B cell (primary cell): Measurements from ENCODE around the gene COL5A1. TPM values are rescaled to one million over a fixed set of nuclear protein-coding genes. Genes with fewer than 3 reads are reported as not detected.

Experiments used
- ATAC-seq: fragments of 200-7000 bp; cut with Tn5 transposase; one replicate; pipeline ENCODE4 v1.10.0; 2021; ENCODE audit warnings: low read depth, mild to moderate bottlenecking, moderate number of reproducible peaks, moderate library complexity
- CTCF ChIA-PET: fragments of 350-600 bp; sonication (Branson Sonifier 250); formaldehyde crosslinking; loops from one replicate; lab custom pipeline; 2021; ENCODE audit warnings: antibody characterized with exemption, inconsistent platforms; lab: Charles Lee
- POLR2A ChIA-PET: fragments of 350-600 bp; sonication (Branson Sonifier 250); formaldehyde crosslinking; loops from one replicate; lab custom pipeline; 2021; ENCODE audit warnings: antibody characterized with exemption; lab: Charles Lee
- DNase-seq: peaks from one replicate; pipeline ENCODE4 v3.0.0; 2013
- H2AFZ ChIP-seq: 2 replicates; pipeline ENCODE4 v1.6.1; 2012; ENCODE audit warnings: mild to moderate bottlenecking, low read depth, low read length; ENCODE audit not compliant: insufficient read depth, poor library complexity, severe bottlenecking
- H3K27ac ChIP-seq, 2 donors: 1 replicate in 1 of 2; 2 replicates in 1 of 2; pipeline ENCODE4 v1.5.1; 2012 to 2013; ENCODE audit warnings: low read length in 2 of 2, mild to moderate bottlenecking in 2 of 2, moderate library complexity in 1 of 2
- H3K27me3 ChIP-seq, 4 experiments: fragments of 200-600 bp in 1 of 4; sonication (generic) in 1 of 4; replicated peaks in 1 of 4; 1 replicate in 2 of 4; 2 replicates in 2 of 4; pipeline versions ENCODE4 v1.6.1 to v1.7.0; 2013 to 2016; ENCODE audit warnings: low read length in 3 of 4, mild to moderate bottlenecking in 2 of 4, mixed read lengths in 1 of 4, moderate library complexity in 1 of 4; ENCODE audit not compliant: insufficient read depth in 4 of 4, control insufficient read depth in 3 of 4; ENCODE audit errors: control extremely low read depth in 1 of 4
- H3K36me3 ChIP-seq, 2 experiments: replicated peaks in 1 of 2; 1 replicate in 1 of 2; 2 replicates in 1 of 2; pipeline versions ENCODE4 v1.6.1 to v1.7.1; 2013; ENCODE audit warnings: low read length in 1 of 2; ENCODE audit not compliant: insufficient read depth in 2 of 2, control insufficient read depth in 1 of 2; ENCODE audit errors: control extremely low read depth in 1 of 2, extremely low read depth in 1 of 2
- H3K4me1 ChIP-seq, 2 donors: fragments of 200-600 bp in 1 of 2; sonication (generic) in 1 of 2; 1 replicate in 1 of 2; 2 replicates in 1 of 2; pipeline versions ENCODE4 v1.5.1 to v1.6.1; 2013 to 2017; ENCODE audit warnings: low read length in 2 of 2; ENCODE audit not compliant: control insufficient read depth in 2 of 2, insufficient read depth in 2 of 2
- H3K4me2 ChIP-seq: replicated peaks from 2 replicates; pipeline ENCODE3; 2012; ENCODE audit warnings: mild to moderate bottlenecking, low read depth, low read length; ENCODE audit not compliant: poor library complexity, severe bottlenecking
- H3K4me3 ChIP-seq, 5 experiments: fragments of 200-600 bp in 1 of 5; sonication (generic) in 1 of 5; 1 replicate in 3 of 5; 2 replicates in 2 of 5; pipeline versions ENCODE4 v1.5.1 to v1.7.0; 2011 to 2016; ENCODE audit warnings: low read length in 4 of 5, mild to moderate bottlenecking in 4 of 5, low read depth in 2 of 5, control low read depth in 1 of 5, moderate library complexity in 1 of 5; ENCODE audit not compliant: insufficient read depth in 1 of 5; ENCODE audit errors: control extremely low read depth in 1 of 5, extremely low read depth in 1 of 5
- H3K79me2 ChIP-seq: fragments of 200-600 bp; sonication (generic); one replicate; pipeline ENCODE4 v1.6.0; 2016; ENCODE audit warnings: low read length; ENCODE audit not compliant: control insufficient read depth, insufficient read depth
- H3K9ac ChIP-seq: fragments of 200-600 bp; sonication (generic); 2 replicates; pipeline ENCODE4 v1.6.1; 2017; ENCODE audit warnings: mild to moderate bottlenecking, low read length, moderate library complexity
- H3K9me3 ChIP-seq, 3 donors: one replicate each; pipeline versions ENCODE4 v1.6.1 to v1.7.1; 2013; ENCODE audit warnings: low read length in 2 of 3; ENCODE audit not compliant: control insufficient read depth in 2 of 3, insufficient read depth in 1 of 3; ENCODE audit errors: control extremely low read depth in 1 of 3
- H4K20me1 ChIP-seq: 2 replicates; pipeline ENCODE4 v1.6.0; 2012; ENCODE audit warnings: mild to moderate bottlenecking, low read length; ENCODE audit not compliant: insufficient read depth, control insufficient read depth, poor library complexity, severe bottlenecking
- H3K27ac Mint-ChIP-seq: one replicate; pipeline ENCODE4 v1.8.0; 2021; ENCODE audit warnings: mixed read lengths
- H3K27me3 Mint-ChIP-seq: one replicate; pipeline ENCODE4 v1.8.0; 2021; ENCODE audit warnings: mixed read lengths
- H3K4me1 Mint-ChIP-seq: one replicate; pipeline ENCODE4 v1.8.0; 2021; ENCODE audit warnings: mixed read lengths
- H3K4me3 Mint-ChIP-seq: one replicate; pipeline ENCODE4 v1.8.0; 2021; ENCODE audit warnings: mixed read lengths
- H3K9me3 Mint-ChIP-seq: one replicate; pipeline ENCODE4 v1.8.0; 2022; ENCODE audit warnings: mixed read lengths; ENCODE audit not compliant: insufficient read depth
- EZH2 ChIP-seq: IDR thresholded peaks from 2 replicates; pipeline ENCODE4 v1.6.1; 2012; ENCODE audit warnings: borderline replicate concordance, low read depth, mild to moderate bottlenecking, moderate library complexity, low read length; ENCODE audit not compliant: insufficient read depth, poor library complexity, severe bottlenecking
- WGBS: methylation state at CpG from one replicate; pipeline ENCODE4 v1.1.5; 2013; ENCODE audit warnings: missing lambda C conversion rate; ENCODE audit not compliant: insufficient coverage; 5-methylcytosine and 5-hydroxymethylcytosine counted together
- intact Hi-C: fragments of 100-400 bp; cut with micrococcal nuclease; formaldehyde crosslinking; loops from one replicate; pipeline ENCODE4 v1.10.0; 2022
- polyA plus RNA-seq: library from polyadenylated mRNA; depleted of rRNA; stranded (reverse); fragments of >200 nt; gene quantifications from 2 replicates; pipeline ENCODE4 v1.2.3, GENCODE V29; 2012
- total RNA-seq, 2 donors: library from RNA; stranded (reverse); fragments of 120-200 nt in 1 of 2; gene quantifications; 1 replicate in 1 of 2; 2 replicates in 1 of 2; pipeline versions ENCODE4 v1.2.3 to v1.2.4, GENCODE V29; 2013 to 2022
- TF ChIP-seq, protein P1 (sequence below): fragments of 200-600 bp; IDR thresholded peaks from one replicate; pipeline ENCODE4 v1.8.0; 2022; ENCODE audit warnings: antibody characterized with exemption, mild to moderate bottlenecking

Gene COL5A1
- total and polyA plus RNA-seq, 2 donors (not counting 1 experiment from before 2014, with no cell fraction given): 0.06 TPM; not detected in 1

DNA sequence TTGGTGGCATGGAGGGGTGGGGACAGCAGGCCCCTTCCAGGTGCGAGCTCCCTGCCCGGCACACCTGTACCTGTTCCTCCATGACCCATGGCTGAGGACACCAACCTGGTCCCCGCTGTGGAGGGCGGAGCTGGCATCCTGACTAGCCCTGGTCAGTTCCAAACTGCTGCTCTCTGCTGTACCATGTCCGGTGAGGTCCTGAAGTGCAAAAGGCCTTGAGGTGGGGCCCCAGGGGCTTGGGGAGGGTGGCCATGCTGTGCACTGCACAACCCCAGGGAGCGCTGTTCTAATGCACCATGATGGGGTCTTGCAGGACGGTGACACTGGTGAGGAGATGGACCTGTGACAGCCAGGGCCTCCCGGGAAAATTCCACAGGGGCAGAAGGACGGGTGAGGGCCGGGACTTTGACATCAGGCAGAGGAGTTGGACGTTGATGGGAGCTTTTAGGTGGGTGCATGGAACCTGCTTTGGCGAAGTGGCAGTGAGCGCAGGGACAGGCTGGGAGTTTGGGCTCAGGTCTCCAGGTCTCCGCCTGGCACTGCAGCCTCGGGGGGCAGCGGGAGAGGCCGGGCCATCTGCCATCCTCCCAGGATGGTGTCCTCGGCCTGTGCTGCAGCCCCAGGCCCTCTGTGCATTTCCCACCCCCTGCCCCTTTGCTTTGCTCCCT lies 38.9 kb downstream of the COL5A1 start:
- no peak overlapping the region for H2AFZ ChIP-seq
- POLR2A ChIA-PET: no interaction called here
- ATAC-seq: no peak
- H3K4me1 ChIP-seq: no peaks in the 10 kb centered on the region
- no peaks in the 10 kb centered on the region for H3K79me2 ChIP-seq
- Mint-ChIP-seq H3K4me3 (no peak overlapping the region), H3K27me3 (no peaks in the 10 kb centered on the region), H3K27ac (no peak overlapping the region), H3K4me1 (no peaks in the 10 kb centered on the region), H3K9me3 (no peaks in the 10 kb centered on the region)
- no peak overlapping the region for H3K9ac ChIP-seq
- no peaks in the 10 kb centered on the region for H3K36me3 ChIP-seq
- intact Hi-C loops: no loop called here
- WGBS: 90% methylated on average over 18 of the region's 18 CpGs
- TF ChIP-seq EZH2: no peak
- TF ChIP-seq, protein P1, sequence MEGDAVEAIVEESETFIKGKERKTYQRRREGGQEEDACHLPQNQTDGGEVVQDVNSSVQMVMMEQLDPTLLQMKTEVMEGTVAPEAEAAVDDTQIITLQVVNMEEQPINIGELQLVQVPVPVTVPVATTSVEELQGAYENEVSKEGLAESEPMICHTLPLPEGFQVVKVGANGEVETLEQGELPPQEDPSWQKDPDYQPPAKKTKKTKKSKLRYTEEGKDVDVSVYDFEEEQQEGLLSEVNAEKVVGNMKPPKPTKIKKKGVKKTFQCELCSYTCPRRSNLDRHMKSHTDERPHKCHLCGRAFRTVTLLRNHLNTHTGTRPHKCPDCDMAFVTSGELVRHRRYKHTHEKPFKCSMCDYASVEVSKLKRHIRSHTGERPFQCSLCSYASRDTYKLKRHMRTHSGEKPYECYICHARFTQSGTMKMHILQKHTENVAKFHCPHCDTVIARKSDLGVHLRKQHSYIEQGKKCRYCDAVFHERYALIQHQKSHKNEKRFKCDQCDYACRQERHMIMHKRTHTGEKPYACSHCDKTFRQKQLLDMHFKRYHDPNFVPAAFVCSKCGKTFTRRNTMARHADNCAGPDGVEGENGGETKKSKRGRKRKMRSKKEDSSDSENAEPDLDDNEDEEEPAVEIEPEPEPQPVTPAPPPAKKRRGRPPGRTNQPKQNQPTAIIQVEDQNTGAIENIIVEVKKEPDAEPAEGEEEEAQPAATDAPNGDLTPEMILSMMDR: no peak
- DNase-seq: no peak
- CTCF ChIA-PET: no interaction called here
- H3K9me3 ChIP-seq: peaks cover 0 to 7% (median 2%) of the 10 kb centered on the region in 3 donors
- H3K4me3 ChIP-seq: no peak overlapping the region
- no peaks in the 10 kb centered on the region for H4K20me1 ChIP-seq
- peaks cover 0 to 3% (median 0%) of the 10 kb centered on the region in 4 experiments for H3K27me3 ChIP-seq
- no peak overlapping the region for H3K27ac ChIP-seq
- H3K4me2 ChIP-seq: no peak overlapping the region

DNA sequence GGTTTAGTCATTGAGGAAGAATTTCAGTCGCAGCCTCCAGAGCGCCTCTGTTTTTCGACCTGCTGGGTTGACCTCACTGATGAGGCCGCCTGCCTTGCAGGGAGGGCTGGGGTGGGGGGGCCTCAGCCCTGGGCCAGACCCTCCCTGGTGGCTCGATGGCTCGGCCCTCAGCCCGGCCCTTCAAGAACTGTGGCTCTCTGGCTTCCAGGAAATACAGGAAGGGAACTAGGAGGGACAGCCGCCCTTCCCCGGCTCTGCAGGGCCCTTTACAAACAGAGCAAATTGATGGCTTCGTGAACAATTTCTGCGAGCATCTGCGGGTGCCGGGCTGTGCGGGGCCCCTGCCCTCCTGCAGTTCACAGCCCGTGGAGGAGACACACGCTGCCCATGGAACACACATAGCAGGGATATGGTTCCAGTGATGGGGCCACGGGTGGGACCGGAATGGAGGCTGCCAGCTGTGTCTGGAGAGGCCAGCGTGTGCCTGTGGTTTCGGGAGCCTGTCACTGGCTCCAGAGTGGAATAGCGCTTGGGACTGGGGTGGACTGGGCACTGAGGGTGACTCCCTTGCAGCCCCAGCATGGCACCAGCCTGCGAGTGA lies 39.6 kb downstream of the COL5A1 start:
- no peak overlapping the region for H3K4me3 ChIP-seq
- WGBS: 85% methylated on average over 20 of the region's 22 CpGs
- no peak for ATAC-seq
- H3K27me3 ChIP-seq: peaks cover 0 to 3% (median 0%) of the 10 kb centered on the region in 4 experiments
- no peaks in the 10 kb centered on the region for H4K20me1 ChIP-seq
- H3K27ac Mint-ChIP-seq: no peak overlapping the region
- DNase-seq: no peak
- H3K9me3 ChIP-seq: peaks cover 0 to 3% (median 0%) of the 10 kb centered on the region in 3 donors
- intact Hi-C loops: no loop called here
- H3K27me3 Mint-ChIP-seq: no peaks in the 10 kb centered on the region
- no peak overlapping the region for H3K4me2 ChIP-seq
- H3K4me1 ChIP-seq: peaks cover 4% of the 10 kb centered on the region in 2 donors
- no peak overlapping the region for H3K27ac ChIP-seq
- H3K4me1 Mint-ChIP-seq: no peaks in the 10 kb centered on the region
- POLR2A ChIA-PET: no interaction called here
- no peak overlapping the region for H3K4me3 Mint-ChIP-seq
- CTCF ChIA-PET: no interaction called here
- H2AFZ ChIP-seq: no peak overlapping the region
- no peaks in the 10 kb centered on the region for H3K9me3 Mint-ChIP-seq
- no peak overlapping the region for H3K9ac ChIP-seq
- H3K36me3 ChIP-seq: no peaks in the 10 kb centered on the region
- H3K79me2 ChIP-seq: no peaks in the 10 kb centered on the region
- TF ChIP-seq, protein P1: no peak
- no peak for TF ChIP-seq EZH2
